Measurements from ENCODE around the gene MAMDC2. TPM values are rescaled to one million over a fixed set of nuclear protein-coding genes. Genes with fewer than 3 reads are reported as not detected.

Gene MAMDC2
- total RNA-seq, 1 donor from 2014 or later, result 13.4 TPM

DNA sequence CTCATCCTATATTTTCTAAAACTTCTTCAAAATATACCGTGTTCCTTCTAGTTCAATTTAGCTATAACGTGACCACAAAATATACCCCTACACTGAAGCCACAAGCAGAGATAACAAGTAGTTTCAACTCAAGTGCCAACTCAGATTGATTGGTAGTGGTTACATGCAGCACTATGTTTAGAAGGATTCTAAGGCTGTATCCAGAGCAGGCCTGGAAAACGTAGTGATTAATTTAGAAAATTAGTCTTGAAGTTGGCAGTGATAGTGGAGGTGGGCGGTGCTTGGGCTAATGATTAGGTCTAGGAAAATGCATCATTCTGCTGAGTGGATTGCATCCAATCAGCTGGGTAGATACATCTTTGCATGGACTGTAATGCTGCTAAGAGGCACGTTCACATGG, 61.5 kb downstream of the MAMDC2 start:
- no peaks in the 10 kb centered on the region for H3K36me3 ChIP-seq (ENCODE audit: control insufficient read depth, insufficient read depth, low read length)
- TF ChIP-seq CTCF (IDR thresholded peaks at IDR 0.05; ENCODE audit: insufficient read depth, low read length, poor library complexity, severe bottlenecking), result no peak
- H3K4me3 ChIP-seq (ENCODE audit: low read depth, low read length), result no peak overlapping the region
- no peak for DNase-seq (ENCODE audit: low read depth)
- no peaks in the 10 kb centered on the region for H3K27me3 ChIP-seq (ENCODE audit: control insufficient read depth, insufficient read depth, low read length)

DNA sequence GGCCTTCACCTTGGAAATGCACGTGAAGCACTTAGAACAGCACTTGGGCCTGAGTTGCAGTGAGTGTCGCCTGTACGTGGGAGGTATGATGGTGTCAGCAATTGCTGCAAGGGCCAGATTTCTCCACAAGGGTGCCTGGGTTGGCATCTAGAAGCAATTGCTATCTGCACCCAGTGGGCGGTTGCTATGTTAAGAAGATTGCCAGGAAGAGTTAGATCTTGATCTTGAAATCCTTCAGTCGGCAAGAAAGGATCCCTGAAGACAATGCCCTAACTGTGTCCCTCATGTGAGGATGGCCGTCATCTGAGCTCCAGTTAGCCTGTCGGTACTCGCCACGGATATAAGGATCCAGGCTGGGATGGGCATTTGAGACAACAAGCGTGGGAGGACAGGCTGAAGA, 62.9 kb downstream of the MAMDC2 start:
- no peaks in the 10 kb centered on the region for H3K36me3 ChIP-seq (ENCODE audit: control insufficient read depth, insufficient read depth, low read length)
- no peak for TF ChIP-seq CTCF (IDR thresholded peaks at IDR 0.05; ENCODE audit: insufficient read depth, low read length, poor library complexity, severe bottlenecking)
- H3K27me3 ChIP-seq (ENCODE audit: control insufficient read depth, insufficient read depth, low read length), result no peaks in the 10 kb centered on the region
- H3K4me3 ChIP-seq (ENCODE audit: low read depth, low read length), result no peak overlapping the region
- no peak for DNase-seq (ENCODE audit: low read depth)

DNA sequence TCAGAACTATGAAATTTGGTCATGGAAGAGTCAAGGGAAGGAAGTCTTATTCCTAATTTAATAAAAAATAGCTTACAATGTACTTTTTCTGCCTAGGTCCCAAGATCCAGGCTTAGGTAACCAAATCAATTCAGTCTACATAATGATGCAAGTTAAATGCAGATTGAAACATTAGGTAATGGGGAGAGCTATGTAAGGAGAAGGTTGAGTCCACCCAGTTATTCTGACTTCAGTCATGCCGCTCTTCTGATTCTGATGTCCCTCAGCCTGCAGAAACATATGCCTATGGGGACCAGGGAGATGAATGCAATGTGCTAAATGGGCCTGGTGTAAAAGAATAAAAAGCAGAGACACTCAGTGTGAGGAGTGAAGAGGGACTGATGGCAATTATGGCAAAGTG, 63.9 kb downstream of the MAMDC2 start:
- no peak overlapping the region for H3K4me3 ChIP-seq (ENCODE audit: low read depth, low read length)
- DNase-seq (ENCODE audit: low read depth), result no peak
- no peak for TF ChIP-seq CTCF (IDR thresholded peaks at IDR 0.05; ENCODE audit: insufficient read depth, low read length, poor library complexity, severe bottlenecking)
- no peaks in the 10 kb centered on the region for H3K27me3 ChIP-seq (ENCODE audit: control insufficient read depth, insufficient read depth, low read length)
- H3K36me3 ChIP-seq (ENCODE audit: control insufficient read depth, insufficient read depth, low read length), result no peaks in the 10 kb centered on the region

GRCh38 chr9:70108181-70108580, 64.5 kb downstream of the MAMDC2 start:
- no peak for DNase-seq (ENCODE audit: low read depth)
- H3K36me3 ChIP-seq (ENCODE audit: control insufficient read depth, insufficient read depth, low read length), result no peaks in the 10 kb centered on the region
- H3K27me3 ChIP-seq (ENCODE audit: control insufficient read depth, insufficient read depth, low read length), result no peaks in the 10 kb centered on the region
- no peak for TF ChIP-seq CTCF (IDR thresholded peaks at IDR 0.05; ENCODE audit: insufficient read depth, low read length, poor library complexity, severe bottlenecking)
- no peak overlapping the region for H3K4me3 ChIP-seq (ENCODE audit: low read depth, low read length)

DNA sequence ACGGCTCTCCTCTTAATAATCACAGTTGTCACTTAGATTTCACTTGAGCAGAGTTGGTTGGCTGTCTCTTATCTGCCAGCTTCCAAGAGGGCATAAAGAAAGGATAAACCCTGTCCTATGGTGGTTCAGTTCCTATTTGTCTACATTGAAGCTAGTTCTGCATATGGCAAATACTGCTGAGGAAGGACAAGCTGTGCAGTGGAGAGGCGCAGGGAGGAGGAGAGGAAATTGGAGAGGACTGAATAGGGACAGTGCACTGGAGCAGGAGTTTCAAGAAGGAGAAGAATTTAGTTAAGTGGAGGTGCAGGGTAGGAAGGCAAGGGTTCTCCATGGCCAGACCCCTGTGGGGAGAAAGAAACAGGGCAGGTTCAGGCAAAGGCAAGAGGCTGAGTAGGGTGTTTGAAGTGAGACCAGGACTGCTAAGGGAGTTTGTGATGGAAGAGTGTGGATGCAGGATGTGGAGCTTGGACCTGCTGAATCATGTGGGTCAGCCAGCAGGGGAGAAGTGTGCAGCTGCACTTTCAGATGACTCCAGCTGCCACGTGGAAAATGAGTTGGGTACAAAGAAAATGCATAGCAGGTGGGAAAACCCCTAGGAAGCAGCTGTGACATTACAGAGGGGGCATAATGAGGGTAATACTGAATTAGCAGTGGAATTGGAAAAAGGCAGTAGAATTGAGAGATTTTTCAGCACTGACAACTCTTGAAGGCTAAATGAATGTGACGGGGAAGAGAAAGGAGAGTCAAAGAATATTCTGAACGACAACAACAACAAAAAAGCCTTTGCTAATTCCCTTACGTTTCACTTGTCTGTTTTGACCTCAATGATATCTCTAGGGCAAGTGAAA, 66.8 kb downstream of the MAMDC2 start:
- DNase-seq (ENCODE audit: low read depth), result peak; percentile 31
- Histone ChIP-seq H3K36me3 (ENCODE audit: control insufficient read depth, insufficient read depth, low read length) (no peaks in the 10 kb centered on the region), H3K27me3 (ENCODE audit: control insufficient read depth, insufficient read depth, low read length) (no peaks in the 10 kb centered on the region), H3K4me3 (ENCODE audit: low read depth, low read length) (no peak overlapping the region)
- no peak for TF ChIP-seq CTCF (IDR thresholded peaks at IDR 0.05; ENCODE audit: insufficient read depth, low read length, poor library complexity, severe bottlenecking)
